ENCODE results near the gene ABCD1.
"Not testable (repeated sequence)": the region's sequence is repeated elsewhere in the genome, so short reads cannot be mapped to it uniquely, and the experiment has no call there.

The ABCD1 gene

GRCh38 chrX:153709726-153710674, 14.7 kb upstream of the ABCD1 start:
- no peak for DNase-seq (ENCODE audit: low read depth)

- no peak for DNase-seq (ENCODE audit: low read depth)
These were observed 10.4 kb upstream of the ABCD1 start for GRCh38 chrX:153714256-153714655.

GRCh38 chrX:153717445-153717844, 7.2 kb upstream of the ABCD1 start:
- DNase-seq (ENCODE audit: low read depth), result no peak

GRCh38 chrX:153719238-153719637, 5.4 kb upstream of the ABCD1 start:
- DNase-seq (ENCODE audit: low read depth), result no peak

GRCh38 chrX:153719701-153720100, 5.0 kb upstream of the ABCD1 start:
- DNase-seq (ENCODE audit: low read depth), result no peak

- DNase-seq (ENCODE audit: low read depth), result no peak
These were observed 1.8 kb upstream of the ABCD1 start for GRCh38 chrX:153722704-153723350.

GRCh38 chrX:153723351-153724251, 1.1 kb upstream of the ABCD1 start:
- DNase-seq (ENCODE audit: low read depth), result peak; percentile 49

- DNase-seq (ENCODE audit: low read depth), result no peak
These were observed 579 bp downstream of the ABCD1 start for GRCh38 chrX:153725039-153725831.

- DNase-seq (ENCODE audit: low read depth), result no peak
These were observed 1.2 kb downstream of the ABCD1 start for GRCh38 chrX:153725832-153726285.

GRCh38 chrX:153726286-153727122, 1.8 kb downstream of the ABCD1 start:
- no peak for DNase-seq (ENCODE audit: low read depth)

- no peak for DNase-seq (ENCODE audit: low read depth)
These were observed 2.7 kb downstream of the ABCD1 start for GRCh38 chrX:153727123-153727931.

- DNase-seq (ENCODE audit: low read depth), result no peak
These were observed 3.4 kb downstream of the ABCD1 start for GRCh38 chrX:153728095-153728494.

- no peak for DNase-seq (ENCODE audit: low read depth)
These were observed 4.4 kb downstream of the ABCD1 start for GRCh38 chrX:153728951-153729631.

- not testable (repeated sequence) for DNase-seq (ENCODE audit: low read depth)
These were observed 5.5 kb downstream of the ABCD1 start for GRCh38 chrX:153730115-153730514.

- DNase-seq (ENCODE audit: low read depth), result no peak
These were observed 6.6 kb downstream of the ABCD1 start for GRCh38 chrX:153731117-153731844.

GRCh38 chrX:153731845-153732215, 7.2 kb downstream of the ABCD1 start:
- DNase-seq (ENCODE audit: low read depth), result no peak

GRCh38 chrX:153732401-153732800, 7.7 kb downstream of the ABCD1 start:
- no peak for DNase-seq (ENCODE audit: low read depth)

GRCh38 chrX:153733651-153734240, 9.1 kb downstream of the ABCD1 start:
- DNase-seq (ENCODE audit: low read depth), result no peak

All from T follicular helper cell (primary cell).